Sigmoid colon (tissue), 7 donors: Measurements from ENCODE around the gene ELOA. TPM values are rescaled to one million over a fixed set of nuclear protein-coding genes. Genes with fewer than 3 reads are reported as not detected.
A peak's percentile ranks its signal among the peaks of the same experiment; 100 is the strongest.

ENCODE experiments used
- DNase-seq: peaks from one replicate; pipeline ENCODE4 v3.0.0-alpha.2; 2019
- H3K27ac ChIP-seq, 4 donors: fragments of 200-600 bp; sonication (generic); one replicate each; pipeline ENCODE4 v1.5.1; 2016 to 2019; ENCODE audit warnings: mild to moderate bottlenecking in 1 of 4
- H3K27me3 ChIP-seq, 3 donors: fragments of 200-600 bp; sonication (generic); one replicate each; pipeline ENCODE4 v1.5.1; 2019; ENCODE audit warnings: mild to moderate bottlenecking in 1 of 3
- H3K36me3 ChIP-seq, 4 donors: fragments of 200-600 bp; sonication (generic); one replicate each; pipeline ENCODE4 v1.5.1; 2016 to 2019
- H3K4me1 ChIP-seq, 4 donors: fragments of 200-600 bp; sonication (generic); one replicate each; pipeline ENCODE4 v1.5.1; 2017 to 2019
- H3K4me3 ChIP-seq, 4 donors: fragments of 200-600 bp; sonication (generic); one replicate each; pipeline ENCODE4 v1.5.1; 2017 to 2019; ENCODE audit warnings: mild to moderate bottlenecking in 2 of 4, moderate library complexity in 1 of 4
- H3K9me3 ChIP-seq, 4 donors: fragments of 200-600 bp in 3 of 4; sonication (generic) in 3 of 4; one replicate each; pipeline versions ENCODE4 v1.5.1 to v1.6.1; 2013 to 2019
- EP300 ChIP-seq, 4 donors: sonication (generic); formaldehyde crosslinking; IDR thresholded peaks; one replicate each; pipeline ENCODE4 v1.6.1; 2017; ENCODE audit warnings: antibody characterized with exemption in 4 of 4
- POLR2A ChIP-seq, 2 donors: fragments of 450-650 bp; IDR thresholded peaks; one replicate each; pipeline ENCODE4 v1.6.1; 2016; ENCODE audit warnings: antibody characterized with exemption in 2 of 2, mild to moderate bottlenecking in 2 of 2, moderate library complexity in 2 of 2
- POLR2AphosphoS5 ChIP-seq, 4 donors: sonication (generic); formaldehyde crosslinking; IDR thresholded peaks; one replicate each; pipeline ENCODE4 v1.6.1; 2017; ENCODE audit warnings: antibody characterized with exemption in 4 of 4
- WGBS, 2 donors: extraction: QIAGEN DNeasy Blood & Tissue Kit; methylation state at CpG; one replicate each; pipeline ENCODE4 v1.1.7; 2013; 5-methylcytosine and 5-hydroxymethylcytosine counted together
- intact Hi-C: fragments of 100-400 bp; cut with DNase I; formaldehyde crosslinking; loops from one replicate; pipeline ENCODE4 v1.15.1; 2023
- polyA plus RNA-seq, 3 donors: library from polyadenylated mRNA; stranded (reverse); fragments of 200-250 nt; gene quantifications; one replicate each; pipeline ENCODE4 v1.2.3, GENCODE V29; 2013
- total RNA-seq, 4 donors: library from RNA; depleted of rRNA; stranded (reverse); fragments of >200 nt; gene quantifications; one replicate each; pipeline ENCODE4 v1.1.0, GENCODE V29; 2016
- TF ChIP-seq, protein P1 (sequence below), 4 experiments: fragments of 450-650 bp in 3 of 4; fragments of 200-600 bp in 1 of 4; IDR thresholded peaks; one replicate each; pipeline ENCODE4 v1.5.1; 2016 to 2019; ENCODE audit warnings: antibody characterized with exemption in 4 of 4, mild to moderate bottlenecking in 3 of 4, moderate library complexity in 2 of 4
- donor health status: healthy with polysubstance abuse.
- donor health status: Bipolar disorder and iron deficiency.
- donor health status: healthy.

ELOA gene
- total and polyA plus RNA-seq, 7 donors, result 12.3 to 29.9 (median 25.7) TPM

DNA sequence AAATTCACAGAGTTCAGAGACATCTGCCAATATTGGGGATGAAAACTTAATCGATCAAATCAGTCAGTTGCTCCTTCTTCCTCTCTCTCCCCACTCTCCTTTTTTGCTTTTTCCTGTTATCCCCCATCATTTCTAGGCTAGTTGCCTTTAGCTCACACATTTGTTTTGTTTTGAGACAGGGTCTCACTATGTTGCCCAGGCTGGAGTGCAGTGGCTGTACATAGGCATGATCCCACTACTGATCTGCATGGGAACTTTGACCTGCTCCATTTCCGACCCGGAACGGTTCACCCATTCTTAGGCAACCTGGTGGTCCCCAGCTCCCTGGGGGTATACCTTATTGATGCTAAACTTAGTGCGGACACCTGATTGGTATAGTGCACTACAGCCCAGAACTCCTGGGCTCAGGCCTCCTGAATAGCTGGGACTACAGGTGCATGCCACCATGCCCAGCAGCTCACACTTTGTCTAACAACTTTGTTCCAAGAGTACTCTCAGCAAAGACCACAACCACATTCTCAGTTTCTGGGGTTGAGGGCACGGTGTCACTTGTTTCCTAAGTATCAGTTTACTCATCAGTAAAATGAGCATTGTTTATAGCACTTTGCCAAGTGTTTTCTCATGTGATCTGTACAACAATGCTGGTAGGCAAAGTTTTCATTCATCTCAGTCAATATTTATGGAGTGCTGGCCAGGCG lies 6.7 kb upstream of the ELOA start:
- WGBS, 2 donors, result 90 to 93% methylated on average over 7 of the region's 7 CpGs
- TF ChIP-seq POLR2A (IDR thresholded peaks at IDR 0.05) (no peak), POLR2AphosphoS5 (IDR thresholded peaks at IDR 0.05) (no peak), EP300 (IDR thresholded peaks at IDR 0.05) (no peak)
- no peaks in the 10 kb centered on the region for H3K36me3 ChIP-seq
- H3K27me3 ChIP-seq, result no peaks in the 10 kb centered on the region
- no peak overlapping the region for H3K4me3 ChIP-seq
- DNase-seq, result no peak
- no peak overlapping the region for H3K27ac ChIP-seq
- intact Hi-C loops, result no loop called here
- no peaks in the 10 kb centered on the region for H3K4me1 ChIP-seq
- H3K9me3 ChIP-seq, result no peaks in the 10 kb centered on the region

DNA sequence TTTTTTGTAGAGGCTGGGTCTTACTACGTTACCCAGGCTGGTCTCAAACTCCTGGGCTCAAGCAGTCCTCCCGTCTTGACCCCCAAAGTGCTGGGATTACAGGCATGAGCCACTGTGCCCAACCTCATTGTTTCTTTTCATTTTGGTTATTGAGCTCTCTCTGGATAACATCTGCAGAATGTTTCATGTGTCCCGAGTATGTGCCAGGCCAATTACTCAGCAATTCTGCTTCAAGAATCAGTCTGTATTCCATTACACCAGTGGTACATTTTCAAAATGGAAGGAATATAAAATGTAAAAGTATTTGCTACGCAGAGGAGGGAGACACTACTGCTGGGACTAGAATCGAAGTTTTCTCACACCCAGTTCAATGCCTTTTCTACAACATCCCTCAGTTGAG lies 1.7 kb upstream of the ELOA start:
- no peak overlapping the region for H3K4me3 ChIP-seq
- 89 to 92% methylated on average over 5 of the region's 5 CpGs for WGBS, 2 donors
- H3K9me3 ChIP-seq, result no peaks in the 10 kb centered on the region
- peaks cover 0 to 26% (median 24%) of the 10 kb centered on the region in 4 donors for H3K4me1 ChIP-seq
- TF ChIP-seq EP300 (IDR thresholded peaks at IDR 0.05) (no peak), POLR2AphosphoS5 (IDR thresholded peaks at IDR 0.05) (no peak), POLR2A (IDR thresholded peaks at IDR 0.05) (no peak)
- TF ChIP-seq, protein P1, sequence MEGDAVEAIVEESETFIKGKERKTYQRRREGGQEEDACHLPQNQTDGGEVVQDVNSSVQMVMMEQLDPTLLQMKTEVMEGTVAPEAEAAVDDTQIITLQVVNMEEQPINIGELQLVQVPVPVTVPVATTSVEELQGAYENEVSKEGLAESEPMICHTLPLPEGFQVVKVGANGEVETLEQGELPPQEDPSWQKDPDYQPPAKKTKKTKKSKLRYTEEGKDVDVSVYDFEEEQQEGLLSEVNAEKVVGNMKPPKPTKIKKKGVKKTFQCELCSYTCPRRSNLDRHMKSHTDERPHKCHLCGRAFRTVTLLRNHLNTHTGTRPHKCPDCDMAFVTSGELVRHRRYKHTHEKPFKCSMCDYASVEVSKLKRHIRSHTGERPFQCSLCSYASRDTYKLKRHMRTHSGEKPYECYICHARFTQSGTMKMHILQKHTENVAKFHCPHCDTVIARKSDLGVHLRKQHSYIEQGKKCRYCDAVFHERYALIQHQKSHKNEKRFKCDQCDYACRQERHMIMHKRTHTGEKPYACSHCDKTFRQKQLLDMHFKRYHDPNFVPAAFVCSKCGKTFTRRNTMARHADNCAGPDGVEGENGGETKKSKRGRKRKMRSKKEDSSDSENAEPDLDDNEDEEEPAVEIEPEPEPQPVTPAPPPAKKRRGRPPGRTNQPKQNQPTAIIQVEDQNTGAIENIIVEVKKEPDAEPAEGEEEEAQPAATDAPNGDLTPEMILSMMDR (IDR thresholded peaks at IDR 0.05), result no peak
- H3K27me3 ChIP-seq, result no peaks in the 10 kb centered on the region
- intact Hi-C loops, result loop anchor here (5.0 kb wide), 1 partner anchor 49 kb away; the partner anchor contains the start of gene RPL11
- no peak for DNase-seq
- no peak overlapping the region for H3K27ac ChIP-seq
- no peaks in the 10 kb centered on the region for H3K36me3 ChIP-seq

DNA sequence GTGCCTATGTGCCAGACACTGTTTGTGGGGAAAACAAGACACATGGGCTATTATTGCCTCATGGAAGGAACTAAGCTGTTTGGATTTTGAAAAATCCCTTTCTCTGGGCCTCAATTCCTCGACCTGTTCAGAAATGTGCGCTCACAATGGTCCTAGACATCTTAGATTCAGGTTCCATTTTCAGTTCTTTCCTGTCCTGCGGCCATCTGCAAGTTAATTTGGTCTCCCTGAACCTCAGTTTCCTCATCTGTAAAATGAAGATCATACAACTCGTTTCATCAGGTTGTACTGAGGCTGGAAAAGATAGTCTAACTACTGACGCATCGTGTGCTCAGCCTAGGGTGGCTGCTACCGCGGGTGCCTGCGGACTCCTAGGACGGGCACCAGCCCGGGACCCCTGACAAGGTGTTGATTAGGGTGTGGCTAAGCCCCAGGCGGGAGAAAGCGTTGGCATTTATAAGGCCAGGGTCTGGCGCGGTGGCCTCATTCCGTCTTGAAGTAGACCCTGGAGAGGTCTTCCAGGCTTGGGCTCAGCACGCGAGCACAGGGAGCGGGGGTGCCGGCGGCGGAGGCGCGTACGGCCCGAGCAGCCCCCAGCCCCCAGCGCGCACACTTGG lies 493 bp upstream of the ELOA start:
- peaks cover 0 to 37% (median 24%) of the 10 kb centered on the region in 4 donors for H3K4me1 ChIP-seq
- peak overlapping the region; percentile 78 to 98 (median 96) for H3K4me3 ChIP-seq
- TF ChIP-seq POLR2AphosphoS5 (IDR thresholded peaks at IDR 0.05), result no peak
- TF ChIP-seq EP300 (IDR thresholded peaks at IDR 0.05), result no peak
- no peak for TF ChIP-seq POLR2A (IDR thresholded peaks at IDR 0.05)
- TF ChIP-seq, protein P1 (IDR thresholded peaks at IDR 0.05), result no peak
- 5 to 10% methylated on average over 28 of the region's 28 CpGs for WGBS, 2 donors
- H3K9me3 ChIP-seq, result no peaks in the 10 kb centered on the region
- intact Hi-C loops, result loop anchor here (5.0 kb wide), 1 partner anchor 50 kb away; the partner anchor contains the start of gene RPL11
- peak overlapping the region; percentile 93 to 95 (median 94) for H3K27ac ChIP-seq
- no peaks in the 10 kb centered on the region for H3K27me3 ChIP-seq
- peak; percentile 72 for DNase-seq
- no peaks in the 10 kb centered on the region for H3K36me3 ChIP-seq

DNA sequence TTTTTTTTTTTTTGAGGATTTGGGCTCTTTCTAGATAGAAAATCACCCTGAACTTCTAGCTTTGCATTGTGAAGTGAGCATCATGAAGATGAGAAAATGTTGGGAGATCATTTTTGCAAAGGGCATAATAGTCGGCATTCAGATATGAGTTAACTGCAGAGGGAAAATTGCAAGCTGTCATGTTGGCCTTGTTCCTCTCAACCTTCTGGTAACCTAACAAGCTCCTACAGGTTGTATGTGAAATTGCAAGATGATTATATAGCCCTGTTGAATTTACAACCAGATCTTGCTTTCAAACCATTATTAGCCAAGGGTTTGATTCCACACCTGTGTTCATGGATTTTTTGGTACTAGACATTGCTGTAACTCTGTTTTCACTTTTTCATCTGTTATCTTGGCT lies 2.2 kb downstream of the ELOA start:
- no peak overlapping the region for H3K27ac ChIP-seq
- no peaks in the 10 kb centered on the region for H3K9me3 ChIP-seq
- H3K36me3 ChIP-seq, result peaks cover 0 to 8% (median 3%) of the 10 kb centered on the region in 4 donors
- no peak for DNase-seq
- no peak for TF ChIP-seq POLR2AphosphoS5 (IDR thresholded peaks at IDR 0.05)
- TF ChIP-seq, protein P1 (IDR thresholded peaks at IDR 0.05), result peak in 2 of 4 experiments; percentile 11 to 19
- intact Hi-C loops, result no loop called here
- peaks cover 0 to 39% (median 24%) of the 10 kb centered on the region in 4 donors for H3K4me1 ChIP-seq
- no peak overlapping the region for H3K4me3 ChIP-seq
- 12 to 50% methylated on average over 1 of the region's 1 CpG for WGBS, 2 donors
- H3K27me3 ChIP-seq, result no peaks in the 10 kb centered on the region

DNA sequence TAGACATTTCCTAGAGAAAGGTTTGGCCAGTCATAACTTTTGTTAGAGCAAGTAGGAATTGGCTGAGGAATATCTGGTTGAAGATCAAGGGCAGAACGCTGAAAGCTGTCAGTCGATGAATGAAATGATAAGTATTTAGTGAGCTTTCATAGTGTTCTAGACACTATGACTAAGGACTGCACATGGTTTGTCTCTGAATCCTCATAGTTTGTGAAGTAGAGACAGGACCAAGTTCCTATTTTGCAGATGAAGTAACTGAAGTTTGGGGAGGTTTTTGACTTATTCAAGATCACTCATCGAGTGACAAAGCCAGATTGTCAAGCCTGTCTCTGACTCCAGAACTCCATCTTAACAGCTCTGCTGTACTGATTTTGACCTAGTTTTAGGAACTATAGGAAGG lies 4.7 kb downstream of the ELOA start:
- no peaks in the 10 kb centered on the region for H3K9me3 ChIP-seq
- intact Hi-C loops, result no loop called here
- H3K27ac ChIP-seq, result no peak overlapping the region
- no peak overlapping the region for H3K4me3 ChIP-seq
- WGBS, 2 donors, result 80 to 84% methylated on average over 3 of the region's 3 CpGs
- peaks cover 24 to 33% (median 28%) of the 10 kb centered on the region in 4 donors for H3K36me3 ChIP-seq
- TF ChIP-seq POLR2A (IDR thresholded peaks at IDR 0.05) (no peak), POLR2AphosphoS5 (IDR thresholded peaks at IDR 0.05) (no peak), EP300 (IDR thresholded peaks at IDR 0.05) (no peak)
- TF ChIP-seq, protein P1 (IDR thresholded peaks at IDR 0.05), result no peak
- DNase-seq, result no peak
- H3K4me1 ChIP-seq, result peaks cover 0 to 32% (median 19%) of the 10 kb centered on the region in 4 donors
- H3K27me3 ChIP-seq, result no peaks in the 10 kb centered on the region
